Testis (tissue), 2 donors: ENCODE results near the gene CLEC6A.

Experiments
- POLR2A ChIP-seq: fragments of 450-650 bp; IDR thresholded peaks from one replicate; pipeline ENCODE4 v1.6.1; 2017; ENCODE audit warnings: antibody characterized with exemption, mild to moderate bottlenecking, moderate library complexity
- TF ChIP-seq, protein P1 (sequence below), 3 experiments: fragments of 450-650 bp in 2 of 3; fragments of 200-600 bp in 1 of 3; sonication (generic) in 1 of 3; IDR thresholded peaks; one replicate each; pipeline ENCODE4 v1.5.1; 2016 to 2019; ENCODE audit warnings: antibody characterized with exemption in 3 of 3, mild to moderate bottlenecking in 2 of 3, moderate library complexity in 1 of 3

DNA sequence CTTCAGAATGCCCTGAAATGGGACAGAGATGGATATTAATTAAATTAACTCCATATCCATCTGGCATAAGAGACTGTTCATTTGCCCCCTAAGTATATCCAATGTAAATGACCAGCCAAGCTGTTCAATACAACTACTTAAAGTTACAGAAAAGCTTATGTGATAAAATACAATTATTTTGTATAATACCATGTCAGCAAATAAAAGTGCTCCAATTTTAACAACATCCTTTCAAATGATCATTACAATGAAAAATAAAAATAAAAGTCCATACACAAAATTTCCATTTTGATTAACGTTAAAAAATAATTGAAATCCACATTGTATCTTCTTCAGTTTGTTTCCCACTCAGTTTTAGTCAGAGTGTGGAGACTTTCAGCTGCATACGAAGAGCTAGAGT, 5.7 kb downstream of the CLEC6A start:
- TF ChIP-seq, protein P1, sequence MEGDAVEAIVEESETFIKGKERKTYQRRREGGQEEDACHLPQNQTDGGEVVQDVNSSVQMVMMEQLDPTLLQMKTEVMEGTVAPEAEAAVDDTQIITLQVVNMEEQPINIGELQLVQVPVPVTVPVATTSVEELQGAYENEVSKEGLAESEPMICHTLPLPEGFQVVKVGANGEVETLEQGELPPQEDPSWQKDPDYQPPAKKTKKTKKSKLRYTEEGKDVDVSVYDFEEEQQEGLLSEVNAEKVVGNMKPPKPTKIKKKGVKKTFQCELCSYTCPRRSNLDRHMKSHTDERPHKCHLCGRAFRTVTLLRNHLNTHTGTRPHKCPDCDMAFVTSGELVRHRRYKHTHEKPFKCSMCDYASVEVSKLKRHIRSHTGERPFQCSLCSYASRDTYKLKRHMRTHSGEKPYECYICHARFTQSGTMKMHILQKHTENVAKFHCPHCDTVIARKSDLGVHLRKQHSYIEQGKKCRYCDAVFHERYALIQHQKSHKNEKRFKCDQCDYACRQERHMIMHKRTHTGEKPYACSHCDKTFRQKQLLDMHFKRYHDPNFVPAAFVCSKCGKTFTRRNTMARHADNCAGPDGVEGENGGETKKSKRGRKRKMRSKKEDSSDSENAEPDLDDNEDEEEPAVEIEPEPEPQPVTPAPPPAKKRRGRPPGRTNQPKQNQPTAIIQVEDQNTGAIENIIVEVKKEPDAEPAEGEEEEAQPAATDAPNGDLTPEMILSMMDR (IDR thresholded peaks at IDR 0.05): no peak
- TF ChIP-seq POLR2A: no peak
